GM12878 (cell line): ENCODE results near the gene NKX1-2. TPM values are rescaled to one million over a fixed set of nuclear protein-coding genes. Genes with fewer than 3 reads are reported as not detected.

Experiments
- ATAC-seq: fragments of 200-7000 bp; cut with Tn5 transposase; 3 replicates; pipeline ENCODE4 v1.9.1; 2020; ENCODE audit warnings: mild to moderate bottlenecking, moderate library complexity
- BruUV-seq: library from RNA; stranded (reverse); fragments of 400-500 nt; replicated peaks from 2 replicates; lab custom pipeline; 2021; lab: Mats Ljungman, UMichigan
- CTCF ChIA-PET: fragments of 300-600 bp; sonication (Branson Sonifier 250); formaldehyde crosslinking; extraction: SDS; loops from one replicate; lab custom pipeline; 2021; ENCODE audit warnings: inconsistent platforms; lab: Yijun Ruan, JAX
- POLR2A ChIA-PET: fragments of 350-600 bp; formaldehyde crosslinking; extraction: SDS; loops from one replicate; lab custom pipeline; 2021; ENCODE audit warnings: inconsistent platforms; lab: Charles Lee
- RAD21 ChIA-PET: fragments of 300-600 bp; sonication (Branson Sonifier 250); formaldehyde crosslinking; loops from one replicate; lab custom pipeline; 2023; ENCODE audit warnings: antibody characterized with exemption; ENCODE audit not compliant: unreplicated experiment; lab: Charles Lee
- SMC1A ChIA-PET: fragments of 300-600 bp; sonication (Branson Sonifier 250); formaldehyde crosslinking; loops from one replicate; lab custom pipeline; 2023; ENCODE audit not compliant: unreplicated experiment, uncharacterized antibody; lab: Charles Lee
- DNase-seq: peaks from one replicate; pipeline ENCODE4 v3.0.0-alpha.2; 2011; ENCODE audit warnings: low read depth, low spot score
- FAIRE-seq: peaks from 3 replicates; lab custom pipeline; 2011; peaks lifted over from hg19 to GRCh38; lab: Jason Lieb, UNC
- H2AFZ ChIP-seq: 2 replicates; pipeline ENCODE4 v1.6.0; 2011; ENCODE audit warnings: low read depth, low read length, control low read depth; ENCODE audit not compliant: control insufficient read depth
- H3K27ac ChIP-seq: 2 replicates; pipeline ENCODE4 v1.5.1; 2011; ENCODE audit warnings: control low read depth; ENCODE audit not compliant: control insufficient read depth, insufficient read depth
- H3K27me3 ChIP-seq, 2 experiments: replicated peaks in 1 of 2; 2 replicates each; pipeline versions ENCODE4 v1.6.0 to v1.6.1; 2011; ENCODE audit warnings: low read length in 1 of 2; ENCODE audit not compliant: control insufficient read depth in 2 of 2, insufficient read depth in 2 of 2
- H3K36me3 ChIP-seq, 2 experiments: 2 replicates each; pipeline ENCODE4 v1.5.1; 2011; ENCODE audit warnings: low read length in 1 of 2; ENCODE audit not compliant: control insufficient read depth in 2 of 2, insufficient read depth in 2 of 2
- H3K4me1 ChIP-seq: 2 replicates; pipeline ENCODE4 v1.6.1; 2011; ENCODE audit warnings: mild to moderate bottlenecking, low read length, moderate library complexity, mixed read lengths; ENCODE audit not compliant: control insufficient read depth, insufficient read depth
- H3K4me2 ChIP-seq: 2 replicates; pipeline ENCODE4 v1.6.0; 2011; ENCODE audit warnings: control low read depth; ENCODE audit not compliant: control insufficient read depth, insufficient read depth
- H3K4me3 ChIP-seq: fragments of 200-600 bp; sonication (generic); 2 replicates; pipeline ENCODE4 v1.5.1; 2016
- H3K79me2 ChIP-seq: 2 replicates; pipeline ENCODE4 v1.6.0; 2011; ENCODE audit warnings: low read length; ENCODE audit not compliant: control insufficient read depth, insufficient read depth
- H3K9ac ChIP-seq: 2 replicates; pipeline ENCODE4 v1.8.0; 2011; ENCODE audit warnings: low read length, control low read depth, mixed read lengths; ENCODE audit not compliant: control insufficient read depth, insufficient read depth
- H3K9me3 ChIP-seq: replicated peaks from 3 replicates; pipeline ENCODE4 v1.5.1; 2011; ENCODE audit warnings: mild to moderate bottlenecking, low read length; ENCODE audit not compliant: control insufficient read depth, insufficient read depth
- H4K20me1 ChIP-seq: 2 replicates; pipeline ENCODE4 v1.6.0; 2011; ENCODE audit not compliant: control insufficient read depth, insufficient read depth
- CBFB ChIP-seq: IDR thresholded peaks from 2 replicates; pipeline ENCODE4 v1.6.1; 2016; ENCODE audit warnings: antibody characterized with exemption, low read depth
- EED ChIP-seq: sonication (generic); IDR thresholded peaks from 2 replicates; pipeline ENCODE4 v1.6.1; 2016; ENCODE audit warnings: antibody characterized with exemption, low read depth
- IKZF1 ChIP-seq: fragments of 450-650 bp; conservative IDR thresholded peaks from 2 replicates; pipeline ENCODE4 v1.6.1; 2017; ENCODE audit warnings: antibody characterized with exemption, mild to moderate bottlenecking
- KDM1A ChIP-seq: fragments of 200-600 bp; sonication (generic); IDR thresholded peaks from 2 replicates; pipeline ENCODE4 v1.6.1; 2016; ENCODE audit warnings: borderline replicate concordance
- KLF5 ChIP-seq: fragments of 450-650 bp; IDR thresholded peaks from 2 replicates; pipeline ENCODE4 v1.6.1; 2014; ENCODE audit warnings: mild to moderate bottlenecking; ENCODE audit not compliant: partially characterized antibody
- MYC ChIP-seq: IDR thresholded peaks from 2 replicates; pipeline ENCODE4 v1.6.1; 2011; ENCODE audit warnings: mild to moderate bottlenecking, low read length, moderate library complexity, inconsistent platforms; ENCODE audit not compliant: insufficient read depth, insufficient replicate concordance, insufficient read length, severe bottlenecking
- NFYB ChIP-seq: IDR thresholded peaks from 2 replicates; pipeline ENCODE4 v1.6.1; 2011; ENCODE audit warnings: low read depth, mild to moderate bottlenecking, low read length, improper control_type of control experiment, moderate library complexity; ENCODE audit not compliant: insufficient read depth
- RB1 ChIP-seq: fragments of 450-650 bp; formaldehyde crosslinking; IDR thresholded peaks from 2 replicates; pipeline ENCODE4 v1.6.1; 2017; ENCODE audit warnings: mild to moderate bottlenecking, borderline replicate concordance
- SPI1 ChIP-seq: IDR thresholded peaks from 2 replicates; pipeline ENCODE4 v1.6.1; 2011; ENCODE audit warnings: low read depth, mild to moderate bottlenecking, low read length, moderate library complexity, borderline replicate concordance; ENCODE audit not compliant: insufficient read depth
- TBL1XR1 ChIP-seq: IDR thresholded peaks from 2 replicates; pipeline ENCODE4 v1.6.1; 2012; ENCODE audit warnings: low read depth, low read length, improper control_type of control experiment
- ZSCAN29 ChIP-seq: fragments of 450-650 bp; IDR thresholded peaks from 2 replicates; pipeline ENCODE4 v1.6.1; 2017; ENCODE audit warnings: mild to moderate bottlenecking, moderate library complexity
- WGBS: methylation state at CpG from one replicate; pipeline ENCODE4 v1.1.6; 2016; ENCODE audit warnings: low lambda C conversion rate; ENCODE audit not compliant: insufficient replicate concordance, insufficient coverage; ENCODE audit errors: missing lambda C conversion rate; 5-methylcytosine and 5-hydroxymethylcytosine counted together
- in situ Hi-C: fragments of 300-500 bp; cut with MboI; formaldehyde crosslinking; loops from 9 replicates; pipeline ENCODE4 v1.14.3; 2018; ENCODE audit warnings: mixed read lengths
- intact Hi-C: fragments of 100-400 bp; cut with micrococcal nuclease; formaldehyde crosslinking; loops from one replicate; pipeline ENCODE4 v1.14.2; 2022; ENCODE audit not compliant: unreplicated experiment
- polyA plus RNA-seq, 11 experiments: library from polyadenylated mRNA; depleted of rRNA in 4 of 11; unstranded in 6 of 11; stranded (reverse) in 5 of 11; fragments of >200 nt; fragmentation: Nextera tagmentation in 4 of 11; fragmentation: Illumina TruSeq in 1 of 11; extraction: Ambion mirVana in 4 of 11; extraction: Trizol in 1 of 11; gene quantifications; 1 replicate in 1 of 11; 2 replicates in 10 of 11; pipeline versions ENCODE4 v1.2.1 to v1.2.3, GENCODE V29; 2011 to 2016; ENCODE audit warnings: inconsistent platforms in 2 of 11, missing spikeins in 2 of 11, low read depth in 1 of 11
- total RNA-seq, 4 experiments: library from RNA; depleted of rRNA in 3 of 4; stranded (reverse); fragments of >200 nt in 3 of 4; fragmentation: Illumina TruSeq in 1 of 4; extraction: Trizol in 1 of 4; gene quantifications; 2 replicates each; pipeline versions ENCODE4 v1.2.1 to v1.2.3, GENCODE V29; 2013 to 2021
- TF ChIP-seq, protein P1 (sequence below): fragments of 450-650 bp; IDR thresholded peaks from 2 replicates; pipeline ENCODE4 v1.6.1; 2018; ENCODE audit warnings: borderline replicate concordance, mild to moderate bottlenecking; ENCODE audit not compliant: partially characterized antibody
- TF ChIP-seq, protein P2 (sequence below): fragments of 450-650 bp; IDR thresholded peaks from 2 replicates; pipeline ENCODE4 v1.6.1; 2016; ENCODE audit warnings: mild to moderate bottlenecking, moderate library complexity, borderline replicate concordance
- TF ChIP-seq, protein P3 (sequence below): IDR thresholded peaks from 2 replicates; pipeline ENCODE4 v1.6.1; 2011; ENCODE audit warnings: borderline replicate concordance, low read depth, mild to moderate bottlenecking, moderate library complexity, low read length; ENCODE audit not compliant: insufficient read depth, poor library complexity, severe bottlenecking

Gene NKX1-2
- total and polyA plus RNA-seq, 10 of the 15 experiments (the other 5 are each of a cell fraction or from before 2014, with no cell fraction given) = not detected

DNA sequence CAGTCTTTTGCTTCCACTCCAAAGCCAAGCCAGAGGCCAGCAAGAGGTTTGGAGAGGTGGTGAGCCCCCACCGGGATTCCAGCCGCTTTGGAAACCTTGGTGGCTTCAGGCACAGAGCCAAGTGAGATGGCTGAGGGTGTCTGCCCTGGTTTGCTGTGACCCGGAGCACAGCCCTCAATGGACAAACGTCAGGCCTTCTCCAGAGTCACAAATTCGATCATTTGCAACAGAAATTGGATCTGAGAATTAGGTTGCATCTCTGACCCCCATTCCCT, 885 bp upstream of the NKX1-2 start (continued):
- TF ChIP-seq, protein P1, sequence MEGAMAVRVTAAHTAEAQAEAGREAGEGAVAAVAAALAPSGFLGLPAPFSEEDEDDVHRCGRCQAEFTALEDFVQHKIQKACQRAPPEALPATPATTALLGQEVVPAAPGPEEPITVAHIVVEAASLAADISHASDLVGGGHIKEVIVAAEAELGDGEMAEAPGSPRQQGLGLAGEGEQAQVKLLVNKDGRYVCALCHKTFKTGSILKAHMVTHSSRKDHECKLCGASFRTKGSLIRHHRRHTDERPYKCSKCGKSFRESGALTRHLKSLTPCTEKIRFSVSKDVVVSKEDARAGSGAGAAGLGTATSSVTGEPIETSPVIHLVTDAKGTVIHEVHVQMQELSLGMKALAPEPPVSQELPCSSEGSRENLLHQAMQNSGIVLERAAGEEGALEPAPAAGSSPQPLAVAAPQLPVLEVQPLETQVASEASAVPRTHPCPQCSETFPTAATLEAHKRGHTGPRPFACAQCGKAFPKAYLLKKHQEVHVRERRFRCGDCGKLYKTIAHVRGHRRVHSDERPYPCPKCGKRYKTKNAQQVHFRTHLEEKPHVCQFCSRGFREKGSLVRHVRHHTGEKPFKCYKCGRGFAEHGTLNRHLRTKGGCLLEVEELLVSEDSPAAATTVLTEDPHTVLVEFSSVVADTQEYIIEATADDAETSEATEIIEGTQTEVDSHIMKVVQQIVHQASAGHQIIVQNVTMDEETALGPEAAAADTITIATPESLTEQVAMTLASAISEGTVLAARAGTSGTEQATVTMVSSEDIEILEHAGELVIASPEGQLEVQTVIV = no peak
- TF ChIP-seq EED (no peak), IKZF1 (no peak), KDM1A (no peak)

DNA sequence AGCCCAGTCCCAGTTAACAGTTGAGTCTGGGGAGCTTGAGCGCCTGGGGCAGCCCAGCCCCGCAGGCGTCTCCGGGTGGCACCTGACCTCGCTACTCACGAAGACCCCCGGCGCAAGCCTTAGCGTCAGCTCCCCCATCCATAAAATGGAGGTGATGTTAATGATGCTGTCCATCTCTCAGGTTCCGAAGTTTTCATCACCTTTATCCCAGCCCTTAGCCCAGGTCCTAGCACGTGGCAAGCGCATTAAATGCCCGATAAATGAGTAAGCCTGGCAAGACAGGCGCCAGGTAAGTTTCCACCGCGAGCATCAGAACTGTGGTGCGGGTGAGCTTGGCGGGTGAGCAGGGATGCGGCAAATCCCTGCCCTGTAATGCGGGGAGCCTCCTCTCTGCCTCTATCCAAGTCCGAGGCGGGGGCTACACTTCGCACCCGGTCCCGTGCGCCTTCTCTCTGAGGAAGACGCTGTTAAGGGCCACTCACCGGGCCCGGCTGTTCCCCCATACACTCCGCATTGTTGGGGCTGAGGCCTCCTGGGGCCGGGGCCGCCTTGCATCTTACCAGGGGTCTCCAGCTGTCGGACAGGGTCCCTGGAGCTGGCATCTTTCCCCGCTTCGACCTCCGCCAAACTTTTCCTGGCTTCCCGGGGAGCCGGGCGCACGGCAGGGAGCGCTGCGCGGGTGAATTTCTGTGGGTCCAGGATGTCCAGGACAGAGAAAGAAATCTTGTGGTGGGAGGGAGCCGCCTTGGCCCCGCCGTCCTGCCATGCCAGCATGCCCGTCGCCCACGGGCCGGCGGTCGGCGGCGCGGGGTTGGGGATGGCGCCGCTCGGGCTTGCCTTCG, 444 bp downstream of the NKX1-2 start:
- H3K9me3 ChIP-seq = no peaks in the 10 kb centered on the region
- ChIA-PET RAD21 (no interaction called here), POLR2A (no interaction called here), SMC1A (no interaction called here), CTCF (no interaction called here)
- H3K4me2 ChIP-seq = no peak overlapping the region
- no peaks in the 10 kb centered on the region for H3K36me3 ChIP-seq
- in situ Hi-C loops = no loop called here
- no peak overlapping the region for H3K27ac ChIP-seq
- no peak for ATAC-seq
- DNase-seq = no peak
- H3K4me1 ChIP-seq = no peaks in the 10 kb centered on the region
- H3K9ac ChIP-seq = no peak overlapping the region
- H3K4me3 ChIP-seq = no peak overlapping the region
- no TSS peak for BruUV-seq
- FAIRE-seq = no peak
- H2AFZ ChIP-seq = no peak overlapping the region
- no peaks in the 10 kb centered on the region for H3K79me2 ChIP-seq
- intact Hi-C loops = no loop called here
- H4K20me1 ChIP-seq = no peaks in the 10 kb centered on the region
- H3K27me3 ChIP-seq = peaks cover 19 to 20% of the 10 kb centered on the region in 2 experiments
- 30% methylated on average over 40 of the region's 59 CpGs for WGBS
- TF ChIP-seq NFYB (no peak), TBL1XR1 (no peak), SPI1 (no peak), KLF5 (no peak), ZSCAN29 (no peak), RB1 (no peak), CBFB (no peak), MYC (no peak)
- TF ChIP-seq, protein P2, sequence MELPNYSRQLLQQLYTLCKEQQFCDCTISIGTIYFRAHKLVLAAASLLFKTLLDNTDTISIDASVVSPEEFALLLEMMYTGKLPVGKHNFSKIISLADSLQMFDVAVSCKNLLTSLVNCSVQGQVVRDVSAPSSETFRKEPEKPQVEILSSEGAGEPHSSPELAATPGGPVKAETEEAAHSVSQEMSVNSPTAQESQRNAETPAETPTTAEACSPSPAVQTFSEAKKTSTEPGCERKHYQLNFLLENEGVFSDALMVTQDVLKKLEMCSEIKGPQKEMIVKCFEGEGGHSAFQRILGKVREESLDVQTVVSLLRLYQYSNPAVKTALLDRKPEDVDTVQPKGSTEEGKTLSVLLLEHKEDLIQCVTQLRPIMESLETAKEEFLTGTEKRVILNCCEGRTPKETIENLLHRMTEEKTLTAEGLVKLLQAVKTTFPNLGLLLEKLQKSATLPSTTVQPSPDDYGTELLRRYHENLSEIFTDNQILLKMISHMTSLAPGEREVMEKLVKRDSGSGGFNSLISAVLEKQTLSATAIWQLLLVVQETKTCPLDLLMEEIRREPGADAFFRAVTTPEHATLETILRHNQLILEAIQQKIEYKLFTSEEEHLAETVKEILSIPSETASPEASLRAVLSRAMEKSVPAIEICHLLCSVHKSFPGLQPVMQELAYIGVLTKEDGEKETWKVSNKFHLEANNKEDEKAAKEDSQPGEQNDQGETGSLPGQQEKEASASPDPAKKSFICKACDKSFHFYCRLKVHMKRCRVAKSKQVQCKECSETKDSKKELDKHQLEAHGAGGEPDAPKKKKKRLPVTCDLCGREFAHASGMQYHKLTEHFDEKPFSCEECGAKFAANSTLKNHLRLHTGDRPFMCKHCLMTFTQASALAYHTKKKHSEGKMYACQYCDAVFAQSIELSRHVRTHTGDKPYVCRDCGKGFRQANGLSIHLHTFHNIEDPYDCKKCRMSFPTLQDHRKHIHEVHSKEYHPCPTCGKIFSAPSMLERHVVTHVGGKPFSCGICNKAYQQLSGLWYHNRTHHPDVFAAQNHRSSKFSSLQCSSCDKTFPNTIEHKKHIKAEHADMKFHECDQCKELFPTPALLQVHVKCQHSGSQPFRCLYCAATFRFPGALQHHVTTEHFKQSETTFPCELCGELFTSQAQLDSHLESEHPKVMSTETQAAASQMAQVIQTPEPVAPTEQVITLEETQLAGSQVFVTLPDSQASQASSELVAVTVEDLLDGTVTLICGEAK = no peak
- TF ChIP-seq, protein P3, sequence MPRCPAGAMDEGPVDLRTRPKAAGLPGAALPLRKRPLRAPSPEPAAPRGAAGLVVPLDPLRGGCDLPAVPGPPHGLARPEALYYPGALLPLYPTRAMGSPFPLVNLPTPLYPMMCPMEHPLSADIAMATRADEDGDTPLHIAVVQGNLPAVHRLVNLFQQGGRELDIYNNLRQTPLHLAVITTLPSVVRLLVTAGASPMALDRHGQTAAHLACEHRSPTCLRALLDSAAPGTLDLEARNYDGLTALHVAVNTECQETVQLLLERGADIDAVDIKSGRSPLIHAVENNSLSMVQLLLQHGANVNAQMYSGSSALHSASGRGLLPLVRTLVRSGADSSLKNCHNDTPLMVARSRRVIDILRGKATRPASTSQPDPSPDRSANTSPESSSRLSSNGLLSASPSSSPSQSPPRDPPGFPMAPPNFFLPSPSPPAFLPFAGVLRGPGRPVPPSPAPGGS = no peak
